Adrenal gland (tissue), 12 donors: ENCODE measurements around the gene STAT3. TPM values are rescaled to one million over a fixed set of nuclear protein-coding genes. Genes with fewer than 3 reads are reported as not detected.
"Not testable (repeated sequence)": the region's sequence is repeated elsewhere in the genome, so short reads cannot be mapped to it uniquely, and the experiment has no call there.

Experiments used
- DNase-seq, 7 donors: peaks; one replicate each; pipeline ENCODE4 v3.0.0-alpha.2; 2019 to 2020
- H3K27ac ChIP-seq, 5 donors: fragments of 200-600 bp; sonication (generic) in 4 of 5; 1 replicate in 3 of 5; 2 replicates in 2 of 5; pipeline versions ENCODE4 v1.5.1 to v1.8.0; 2016 to 2020; ENCODE audit warnings: mild to moderate bottlenecking in 1 of 5
- H3K27me3 ChIP-seq: fragments of 200-600 bp; 2 replicates; pipeline ENCODE4 v1.8.0; 2021
- H3K36me3 ChIP-seq, 2 donors: fragments of 200-600 bp; replicated peaks in 1 of 2; 1 replicate in 1 of 2; 2 replicates in 1 of 2; pipeline versions ENCODE4 v1.5.1 to v1.8.0; 2018 to 2022
- H3K4me1 ChIP-seq, 2 donors: fragments of 200-600 bp; replicated peaks in 1 of 2; 1 replicate in 1 of 2; 2 replicates in 1 of 2; pipeline versions ENCODE4 v1.5.1 to v1.8.0; 2018 to 2021
- H3K4me3 ChIP-seq, 4 donors: fragments of 200-600 bp; sonication (generic) in 3 of 4; one replicate each; pipeline ENCODE4 v1.5.1; 2016 to 2018
- H3K9me3 ChIP-seq, 3 donors: fragments of 200-600 bp; sonication (generic) in 1 of 3; replicated peaks in 1 of 3; 1 replicate in 2 of 3; 2 replicates in 1 of 3; pipeline versions ENCODE4 v1.5.1 to v1.8.0; 2016 to 2021
- POLR2A ChIP-seq, 2 donors: fragments of 450-650 bp; IDR thresholded peaks; one replicate each; pipeline ENCODE4 v1.6.1; 2017; ENCODE audit warnings: antibody characterized with exemption in 2 of 2, mild to moderate bottlenecking in 2 of 2, moderate library complexity in 1 of 2
- WGBS, 4 donors: extraction: QIAGEN DNeasy Blood & Tissue Kit in 2 of 4; methylation state at CpG; one replicate each; pipeline versions ENCODE4 v1.1.5 to v1.1.7; 2013 to 2017; 5-methylcytosine and 5-hydroxymethylcytosine counted together
- intact Hi-C, 2 donors: fragments of 100-400 bp; cut with DNase I; formaldehyde crosslinking; loops; one replicate each; pipeline versions ENCODE4 v1.14.1 to v1.15.0; 2022 to 2023
- polyA plus RNA-seq, 3 donors: library from polyadenylated mRNA; stranded (reverse); fragments of 200-250 nt in 2 of 3; fragments of 350-450 nt in 1 of 3; fragmentation: Illumina TruSeq in 1 of 3; extraction: RNeasy Lipid Tissue Mini Kit (QIAGEN cat#74804) in 1 of 3; gene quantifications; one replicate each; pipeline ENCODE4 v1.2.3, GENCODE V29; 2013 to 2014
- total RNA-seq, 9 donors: library from RNA; depleted of rRNA in 4 of 9; stranded (reverse); fragments of >200 nt in 4 of 9; fragments of 120-200 nt in 1 of 9; fragmentation: NEBNext Ultra II Directional in 1 of 9; extraction: Animal tissue kit (Norgen Biotek cat#: 25700) in 1 of 9; gene quantifications; one replicate each; pipeline versions ENCODE4 v1.1.0 to v1.2.4, GENCODE V29; 2013 to 2023
- TF ChIP-seq, protein P1 (sequence below), 6 experiments: fragments of 450-650 bp in 4 of 6; fragments of 200-600 bp in 2 of 6; sonication (generic) in 1 of 6; IDR thresholded peaks; 1 replicate in 5 of 6; 2 replicates in 1 of 6; pipeline versions ENCODE4 v1.5.1 to v1.8.0; 2016 to 2021; ENCODE audit warnings: antibody characterized with exemption in 6 of 6, mild to moderate bottlenecking in 2 of 6, moderate library complexity in 1 of 6
- donor health status: healthy with polysubstance abuse.
- donor health status: Bipolar disorder and iron deficiency.
- donor health status: DM: yes; HTN: yes; CAD: no.
- donor health status: DM: no; HTN: no; CAD: no.
- donor health status: DM: no; HTN: no; CAD: no.
- donor health status: DM: yes; HTN: yes; CAD: no.

Gene STAT3
- total and polyA plus RNA-seq, 12 donors = 31.0 to 282 (median 160) TPM

DNA sequence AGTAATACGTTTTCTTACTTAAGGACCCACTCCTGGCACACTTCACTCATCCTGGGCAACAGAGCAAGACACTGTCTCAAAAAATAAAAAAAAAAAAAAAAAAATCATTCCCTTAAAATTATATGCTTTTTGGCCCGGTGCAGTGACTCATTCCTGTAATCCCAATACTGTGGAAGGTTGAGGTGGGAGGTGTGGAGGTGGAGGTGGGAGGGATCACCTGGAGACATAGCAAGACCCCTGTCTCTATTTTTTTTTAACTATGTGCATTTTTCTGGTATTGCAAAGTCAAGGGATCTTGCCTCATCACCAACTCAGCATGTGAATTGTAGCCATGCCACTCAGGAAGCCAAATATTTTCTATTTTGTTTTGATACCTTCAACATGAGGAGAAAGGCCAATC is 121.8 kb downstream of the STAT3 start:
- TF ChIP-seq, protein P1, sequence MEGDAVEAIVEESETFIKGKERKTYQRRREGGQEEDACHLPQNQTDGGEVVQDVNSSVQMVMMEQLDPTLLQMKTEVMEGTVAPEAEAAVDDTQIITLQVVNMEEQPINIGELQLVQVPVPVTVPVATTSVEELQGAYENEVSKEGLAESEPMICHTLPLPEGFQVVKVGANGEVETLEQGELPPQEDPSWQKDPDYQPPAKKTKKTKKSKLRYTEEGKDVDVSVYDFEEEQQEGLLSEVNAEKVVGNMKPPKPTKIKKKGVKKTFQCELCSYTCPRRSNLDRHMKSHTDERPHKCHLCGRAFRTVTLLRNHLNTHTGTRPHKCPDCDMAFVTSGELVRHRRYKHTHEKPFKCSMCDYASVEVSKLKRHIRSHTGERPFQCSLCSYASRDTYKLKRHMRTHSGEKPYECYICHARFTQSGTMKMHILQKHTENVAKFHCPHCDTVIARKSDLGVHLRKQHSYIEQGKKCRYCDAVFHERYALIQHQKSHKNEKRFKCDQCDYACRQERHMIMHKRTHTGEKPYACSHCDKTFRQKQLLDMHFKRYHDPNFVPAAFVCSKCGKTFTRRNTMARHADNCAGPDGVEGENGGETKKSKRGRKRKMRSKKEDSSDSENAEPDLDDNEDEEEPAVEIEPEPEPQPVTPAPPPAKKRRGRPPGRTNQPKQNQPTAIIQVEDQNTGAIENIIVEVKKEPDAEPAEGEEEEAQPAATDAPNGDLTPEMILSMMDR (IDR thresholded peaks at IDR 0.05) = no peak
- TF ChIP-seq POLR2A (IDR thresholded peaks at IDR 0.05) = no peak
- H3K36me3 ChIP-seq = no peaks in the 10 kb centered on the region
- H3K27ac ChIP-seq = peak overlapping the region; percentile 0 to 74 (median 55)
- 64 to 85% (median 73%) methylated on average over 2 of the region's 2 CpGs for WGBS, 4 donors
- H3K4me3 ChIP-seq = no peak overlapping the region
- no peak for DNase-seq
- peaks cover 16 to 33% of the 10 kb centered on the region in 2 donors for H3K4me1 ChIP-seq
- no peaks in the 10 kb centered on the region for H3K27me3 ChIP-seq
- intact Hi-C loops = no loop called here
- no peaks in the 10 kb centered on the region for H3K9me3 ChIP-seq

DNA sequence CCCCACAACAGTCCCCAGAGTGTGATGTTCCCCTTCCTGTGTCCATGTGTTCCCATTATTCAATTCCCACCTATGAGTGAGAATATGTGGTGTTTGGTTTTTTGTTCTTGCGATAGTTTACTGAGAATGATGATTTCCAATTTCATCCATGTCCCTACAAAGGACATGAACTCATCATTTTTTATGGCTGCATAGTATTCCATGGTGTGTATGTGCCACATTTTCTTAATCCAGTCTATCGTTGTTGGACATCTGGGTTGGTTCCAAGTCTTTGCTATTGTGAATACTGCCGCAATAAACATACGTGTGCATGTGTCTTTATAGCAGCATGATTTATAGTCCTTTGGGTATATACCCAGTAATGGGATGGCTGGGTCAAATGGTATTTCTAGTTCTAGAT is 123.9 kb downstream of the STAT3 start:
- WGBS, 4 donors = 95% methylated on average over 3 of the region's 4 CpGs; no CpG with 5 or more reads in 3 of the 4 donors
- H3K27ac ChIP-seq, H3K27me3 ChIP-seq, DNase-seq, H3K36me3 ChIP-seq, H3K4me3 ChIP-seq, intact Hi-C loops, H3K9me3 ChIP-seq: not testable (repeated sequence)
- peaks cover 0 to 12% of the 10 kb centered on the region in 2 donors for H3K4me1 ChIP-seq

Other genes starting within 250 kb of the STAT3 start
- 100 to 1,000 TPM in 8 of 9 donors, 10 to 100 TPM in 1; 96.9 to 216 (median 161) TPM for gene RAB5C, start 233.5 kb downstream of the STAT3 start, total RNA-seq
- gene RAB5C, start 233.5 kb downstream of the STAT3 start, polyA plus RNA-seq = 100 to 1,000 TPM in 2 of 3 donors, 10 to 100 TPM in 1; 55.8 to 206 (median 115) TPM
- gene KCNH4, start 207.3 kb downstream of the STAT3 start, total RNA-seq = under 1 TPM in 7 of 9 donors, not detected in 2; 0.14 to 0.41 (median 0.19) TPM
- 1 to 10 TPM in 1 of 3 donors, under 1 TPM in 2; 0.13 to 1.0 (median 0.26) TPM for gene KCNH4, start 207.3 kb downstream of the STAT3 start, polyA plus RNA-seq
- not detected for gene HCRT, start 203.0 kb downstream of the STAT3 start, total RNA-seq
- gene HCRT, start 203.0 kb downstream of the STAT3 start, polyA plus RNA-seq = not detected
- 100 to 1,000 TPM in 1 of 9 donors, 10 to 100 TPM in 8; 31.6 to 344 (median 71.1) TPM for gene GHDC, start 193.9 kb downstream of the STAT3 start, total RNA-seq
- gene GHDC, start 193.9 kb downstream of the STAT3 start, polyA plus RNA-seq = 10 to 100 TPM; 10.5 to 33.9 (median 30.4) TPM
- gene STAT5B, start 112.1 kb downstream of the STAT3 start, total RNA-seq = 100 to 1,000 TPM in 6 of 9 donors, 10 to 100 TPM in 3; 30.3 to 128 (median 111) TPM
- gene STAT5B, start 112.1 kb downstream of the STAT3 start, polyA plus RNA-seq = 10 to 100 TPM; 44.7 to 70.6 (median 58.1) TPM
- gene STAT5A, start 99.9 kb downstream of the STAT3 start, total RNA-seq = 100 to 1,000 TPM in 4 of 9 donors, 10 to 100 TPM in 5; 12.0 to 169 (median 84.2) TPM
- gene STAT5A, start 99.9 kb downstream of the STAT3 start, polyA plus RNA-seq = 10 to 100 TPM; 22.6 to 51.4 (median 39.2) TPM
- gene CAVIN1, start 34.8 kb upstream of the STAT3 start, total RNA-seq = 100 to 1,000 TPM in 7 of 9 donors, 10 to 100 TPM in 2; 13.1 to 206 (median 161) TPM
- gene CAVIN1, start 34.8 kb upstream of the STAT3 start, polyA plus RNA-seq = 100 to 1,000 TPM in 1 of 3 donors, 10 to 100 TPM in 2; 37.0 to 103 (median 79.8) TPM
- gene ATP6V0A1, start 70.4 kb upstream of the STAT3 start, total RNA-seq = 100 to 1,000 TPM in 3 of 9 donors, 10 to 100 TPM in 6; 42.9 to 126 (median 94.8) TPM
- 100 to 1,000 TPM in 1 of 3 donors, 10 to 100 TPM in 2; 61.6 to 126 (median 81.6) TPM for gene ATP6V0A1, start 70.4 kb upstream of the STAT3 start, polyA plus RNA-seq
- gene NAGLU, start 147.8 kb upstream of the STAT3 start, total RNA-seq = 100 to 1,000 TPM in 1 of 9 donors, 10 to 100 TPM in 8; 32.9 to 115 (median 64.3) TPM
- 10 to 100 TPM; 12.4 to 47.4 (median 39.5) TPM for gene NAGLU, start 147.8 kb upstream of the STAT3 start, polyA plus RNA-seq
- 1 to 10 TPM in 8 of 9 donors, under 1 TPM in 1; 0.60 to 3.0 (median 1.9) TPM for gene HSD17B1, start 164.5 kb upstream of the STAT3 start, total RNA-seq
- gene HSD17B1, start 164.5 kb upstream of the STAT3 start, polyA plus RNA-seq = 1 to 10 TPM in 2 of 3 donors, under 1 TPM in 1; 0.22 to 7.6 (median 3.6) TPM
- 100 to 1,000 TPM in 4 of 9 donors, 10 to 100 TPM in 5; 46.8 to 148 (median 67.8) TPM for gene COASY, start 173.7 kb upstream of the STAT3 start, total RNA-seq
- 100 to 1,000 TPM in 2 of 3 donors, 10 to 100 TPM in 1; 65.5 to 192 (median 130) TPM for gene COASY, start 173.7 kb upstream of the STAT3 start, polyA plus RNA-seq
- 10 to 100 TPM; 34.2 to 58.8 (median 47.0) TPM for gene MLX, start 178.7 kb upstream of the STAT3 start, total RNA-seq
- 10 to 100 TPM; 46.0 to 95.0 (median 52.6) TPM for gene MLX, start 178.7 kb upstream of the STAT3 start, polyA plus RNA-seq
- 1 to 10 TPM in 8 of 9 donors, not detected in 1; 1.2 to 7.7 (median 1.9) TPM for gene PSMC3IP, start 189.3 kb upstream of the STAT3 start, total RNA-seq
- gene PSMC3IP, start 189.3 kb upstream of the STAT3 start, polyA plus RNA-seq = 1 to 10 TPM; 3.1 to 3.9 (median 3.5) TPM
- 100 to 1,000 TPM in 1 of 9 donors, 10 to 100 TPM in 8; 57.6 to 167 (median 81.6) TPM for gene RETREG3, start 220.9 kb upstream of the STAT3 start, total RNA-seq
- gene RETREG3, start 220.9 kb upstream of the STAT3 start, polyA plus RNA-seq = 10 to 100 TPM; 27.1 to 30.6 (median 28.2) TPM
- gene TUBG1, start 221.2 kb upstream of the STAT3 start, total RNA-seq = 10 to 100 TPM; 22.9 to 90.0 (median 39.2) TPM
- 10 to 100 TPM; 30.5 to 70.3 (median 40.3) TPM for gene TUBG1, start 221.2 kb upstream of the STAT3 start, polyA plus RNA-seq